Keratinocyte (primary cell): ENCODE results near the gene SUZ12.
"Not testable (repeated sequence)": the region's sequence is repeated elsewhere in the genome, so short reads cannot be mapped to it uniquely, and the experiment has no call there.

Source experiments
- EZH2 ChIP-seq: IDR thresholded peaks from one replicate; pipeline ENCODE4 v1.6.1; 2012; ENCODE audit warnings: inconsistent platforms, mild to moderate bottlenecking, low read length, moderate library complexity
- TF ChIP-seq, protein P1 (sequence below), 3 experiments: IDR thresholded peaks in 1 of 3; conservative IDR thresholded peaks in 1 of 3; optimal IDR thresholded peaks in 1 of 3; 2 replicates in 2 of 3; 3 replicates in 1 of 3; pipeline versions ENCODE3 to v1.5.1; 2011; ENCODE audit warnings: low read length in 3 of 3, mild to moderate bottlenecking in 3 of 3, moderate library complexity in 2 of 3, control low read depth in 1 of 3, inconsistent platforms in 1 of 3; ENCODE audit not compliant: insufficient read depth in 2 of 3; ENCODE audit errors: extremely low read depth in 1 of 3

GRCh38 chr17:31975391-31975790 lies 38.6 kb downstream of the SUZ12 start:
- not testable (repeated sequence) for TF ChIP-seq EZH2
- TF ChIP-seq, protein P1, sequence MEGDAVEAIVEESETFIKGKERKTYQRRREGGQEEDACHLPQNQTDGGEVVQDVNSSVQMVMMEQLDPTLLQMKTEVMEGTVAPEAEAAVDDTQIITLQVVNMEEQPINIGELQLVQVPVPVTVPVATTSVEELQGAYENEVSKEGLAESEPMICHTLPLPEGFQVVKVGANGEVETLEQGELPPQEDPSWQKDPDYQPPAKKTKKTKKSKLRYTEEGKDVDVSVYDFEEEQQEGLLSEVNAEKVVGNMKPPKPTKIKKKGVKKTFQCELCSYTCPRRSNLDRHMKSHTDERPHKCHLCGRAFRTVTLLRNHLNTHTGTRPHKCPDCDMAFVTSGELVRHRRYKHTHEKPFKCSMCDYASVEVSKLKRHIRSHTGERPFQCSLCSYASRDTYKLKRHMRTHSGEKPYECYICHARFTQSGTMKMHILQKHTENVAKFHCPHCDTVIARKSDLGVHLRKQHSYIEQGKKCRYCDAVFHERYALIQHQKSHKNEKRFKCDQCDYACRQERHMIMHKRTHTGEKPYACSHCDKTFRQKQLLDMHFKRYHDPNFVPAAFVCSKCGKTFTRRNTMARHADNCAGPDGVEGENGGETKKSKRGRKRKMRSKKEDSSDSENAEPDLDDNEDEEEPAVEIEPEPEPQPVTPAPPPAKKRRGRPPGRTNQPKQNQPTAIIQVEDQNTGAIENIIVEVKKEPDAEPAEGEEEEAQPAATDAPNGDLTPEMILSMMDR (optimal IDR thresholded peaks at IDR 0.05 in 1 of 3, IDR thresholded peaks at IDR 0.05 in 1 of 3, conservative IDR thresholded peaks at IDR 0.05 in 1 of 3; ENCODE audit: extremely low read depth in 1 of 3, insufficient read depth in 2 of 3, low read length in 3 of 3), result not testable (repeated sequence)
